Stimulated activated naive CD4-positive, alpha-beta T cell (primary cell): ENCODE results near the gene NCS1.
"Not testable (repeated sequence)": the region's sequence is repeated elsewhere in the genome, so short reads cannot be mapped to it uniquely, and the experiment has no call there.

ENCODE experiments used
- DNase-seq, 6 experiments: peaks; one replicate each; lab custom pipeline; 2025; lab: John Stamatoyannopoulos, UW

NCS1 gene

GRCh38 chr9:130264414-130265350 lies 92.5 kb downstream of the NCS1 start:
- DNase-seq, result no peak

GRCh38 chr9:130265431-130266235 lies 93.4 kb downstream of the NCS1 start, which contains the start of gene HMCN2:
HMCN2 (plus strand) TSS chr9:130265760; CDS start chr9:130265879, 119 bp downstream.
- no peak for DNase-seq

- no peak for DNase-seq
These were observed 94.3 kb downstream of the NCS1 start for GRCh38 chr9:130266236-130267098.

- no peak for DNase-seq
These were observed 95.7 kb downstream of the NCS1 start for GRCh38 chr9:130267930-130268329.

GRCh38 chr9:130268521-130269211 lies 96.5 kb downstream of the NCS1 start:
- DNase-seq, result no peak

- DNase-seq, result no peak
These were observed 99.3 kb downstream of the NCS1 start for GRCh38 chr9:130271473-130271872.

GRCh38 chr9:130275156-130275555 lies 103.0 kb downstream of the NCS1 start:
- no peak for DNase-seq

- no peak for DNase-seq
These were observed 103.9 kb downstream of the NCS1 start for GRCh38 chr9:130276121-130276520.

- DNase-seq, result no peak
These were observed 104.8 kb downstream of the NCS1 start for GRCh38 chr9:130276955-130277354.

- not testable (repeated sequence) for DNase-seq
These were observed 105.3 kb downstream of the NCS1 start for GRCh38 chr9:130277525-130277924.

GRCh38 chr9:130283539-130284248 lies 111.5 kb downstream of the NCS1 start:
- no peak for DNase-seq

- no peak for DNase-seq
These were observed 112.0 kb downstream of the NCS1 start for GRCh38 chr9:130284249-130284625.

GRCh38 chr9:130284690-130285089 lies 112.5 kb downstream of the NCS1 start:
- no peak for DNase-seq

- DNase-seq, result no peak
These were observed 113.1 kb downstream of the NCS1 start for GRCh38 chr9:130285271-130285670.

GRCh38 chr9:130286072-130286770 lies 114.0 kb downstream of the NCS1 start:
- DNase-seq, result no peak
